Cardiac muscle cell (in vitro differentiated cells and primary cell): ENCODE data around the gene ANXA2R. TPM values are rescaled to one million over a fixed set of nuclear protein-coding genes. Genes with fewer than 3 reads are reported as not detected.
A peak's percentile ranks its signal among the peaks of the same experiment; 100 is the strongest.
"Not testable (repeated sequence)": the region's sequence is repeated elsewhere in the genome, so short reads cannot be mapped to it uniquely, and the experiment has no call there.

Source experiments
- DNase-seq, 2 donors: peaks; one replicate each; pipeline versions ENCODE4 v3.0.0 to v3.0.0-alpha.2; 2010 to 2017; ENCODE audit warnings: low read depth in 1 of 2, low spot score in 1 of 2
- H3K27ac ChIP-seq: fragments of 200-600 bp; sonication (generic); 2 replicates; pipeline ENCODE4 v1.5.1; 2016
- H3K27me3 ChIP-seq: fragments of 200-600 bp; sonication (generic); 2 replicates; pipeline ENCODE4 v1.6.0; 2016; ENCODE audit warnings: control low read depth
- H3K36me3 ChIP-seq: fragments of 200-600 bp; sonication (generic); 2 replicates; pipeline ENCODE4 v1.5.1; 2016; ENCODE audit warnings: control low read depth
- H3K4me1 ChIP-seq: fragments of 200-600 bp; sonication (generic); 2 replicates; pipeline ENCODE4 v1.8.1; 2017; ENCODE audit warnings: low read depth, mild to moderate bottlenecking, mixed run types
- H3K4me3 ChIP-seq: fragments of 200-600 bp; sonication (generic); 2 replicates; pipeline ENCODE4 v1.5.1; 2016; ENCODE audit warnings: mild to moderate bottlenecking
- H3K9me3 ChIP-seq: fragments of 200-600 bp; sonication (generic); 2 replicates; pipeline ENCODE4 v1.5.1; 2017; ENCODE audit warnings: low read depth, mild to moderate bottlenecking, control low read depth
- CTCF ChIP-seq: IDR thresholded peaks from 2 replicates; pipeline ENCODE4 v1.5.1; 2012; ENCODE audit warnings: low read depth, mild to moderate bottlenecking, low read length
- polyA plus RNA-seq: library from polyadenylated mRNA; unstranded; fragments of >200 nt; fragmentation: Nextera tagmentation; extraction: Ambion mirVana; gene quantifications from 2 replicates; pipeline ENCODE4 v1.2.1, GENCODE V29; 2016
- total RNA-seq: library from RNA; depleted of rRNA; stranded (reverse); fragments of >200 nt; gene quantifications from 2 replicates; pipeline ENCODE4 v1.2.3, GENCODE V29; 2016

ANXA2R gene
- total RNA-seq (0.32 and 0.63 TPM in 2 replicates), polyA plus RNA-seq (0.43 and 0.46 TPM in 2 replicates)

GRCh38 chr5:43040287-43041098 is at the start of gene ANXA2R:
TSS of gene ANXA2R (minus strand) at chr5:43040319. CDS start at chr5:43040046, 273 bp downstream.
- peak; percentile 82 for TF ChIP-seq CTCF
- Histone ChIP-seq H3K36me3 (no peaks in the 10 kb centered on the region), H3K4me3 (peak within 1 kb of the TSS; percentile 42), H3K9me3 (no peaks in the 10 kb centered on the region), H3K27ac (no peak within 1 kb of the TSS), H3K4me1 (peaks cover 12% of the 10 kb centered on the region), H3K27me3 (peaks cover 95% of the 10 kb centered on the region)
- peak; percentile 91 to 96 for DNase-seq

GRCh38 chr5:43086118-43086908 is 46.2 kb upstream of the ANXA2R start:
- not testable (repeated sequence) for DNase-seq, H3K9me3 ChIP-seq, H3K27me3 ChIP-seq, H3K36me3 ChIP-seq, H3K4me1 ChIP-seq, H3K4me3 ChIP-seq, H3K27ac ChIP-seq

GRCh38 chr5:43085453-43085852 is 45.3 kb upstream of the ANXA2R start:
- Histone ChIP-seq H3K27me3 (no peaks in the 10 kb centered on the region), H3K4me3 (no peak overlapping the region), H3K36me3 (no peaks in the 10 kb centered on the region), H3K4me1 (no peaks in the 10 kb centered on the region), H3K27ac (no peak overlapping the region), H3K9me3 (no peaks in the 10 kb centered on the region)
- TF ChIP-seq CTCF, result no peak
- DNase-seq, result no peak

- not testable (repeated sequence) for DNase-seq, H3K4me1 ChIP-seq, H3K36me3 ChIP-seq, H3K9me3 ChIP-seq, H3K4me3 ChIP-seq, H3K27me3 ChIP-seq, H3K27ac ChIP-seq
Measured at GRCh38 chr5:43084468-43084867, 44.3 kb upstream of the ANXA2R start.

GRCh38 chr5:43081345-43081744 is 41.2 kb upstream of the ANXA2R start:
- H3K27ac ChIP-seq, H3K4me1 ChIP-seq, H3K4me3 ChIP-seq, H3K27me3 ChIP-seq, H3K9me3 ChIP-seq, DNase-seq, H3K36me3 ChIP-seq: not testable (repeated sequence)

- DNase-seq, result peak; percentile 52 to 89
Measured at GRCh38 chr5:43078956-43079355, 38.8 kb upstream of the ANXA2R start.

GRCh38 chr5:43077446-43078191 is 37.5 kb upstream of the ANXA2R start:
- not testable (repeated sequence) for H3K27me3 ChIP-seq, DNase-seq, H3K4me1 ChIP-seq, H3K4me3 ChIP-seq, H3K9me3 ChIP-seq, H3K36me3 ChIP-seq
- H3K27ac ChIP-seq, result peak overlapping the region; percentile 53

More at GRCh38 chr5:43078956-43079355, 38.8 kb upstream of the ANXA2R start:
- no peak for TF ChIP-seq CTCF
- Histone ChIP-seq H3K4me3 (no peak overlapping the region), H3K4me1 (peaks cover 6% of the 10 kb centered on the region), H3K36me3 (no peaks in the 10 kb centered on the region), H3K27ac (peak overlapping the region; percentile 53), H3K9me3 (no peaks in the 10 kb centered on the region), H3K27me3 (no peaks in the 10 kb centered on the region)
